ENCODE data around the gene CELF2. TPM values are rescaled to one million over a fixed set of nuclear protein-coding genes. Genes with fewer than 3 reads are reported as not detected.
A peak's percentile ranks its signal among the peaks of the same experiment; 100 is the strongest.

Gene CELF2
- total and polyA plus RNA-seq, 12 donors = 13.0 to 90.9 (median 80.9) TPM

DNA sequence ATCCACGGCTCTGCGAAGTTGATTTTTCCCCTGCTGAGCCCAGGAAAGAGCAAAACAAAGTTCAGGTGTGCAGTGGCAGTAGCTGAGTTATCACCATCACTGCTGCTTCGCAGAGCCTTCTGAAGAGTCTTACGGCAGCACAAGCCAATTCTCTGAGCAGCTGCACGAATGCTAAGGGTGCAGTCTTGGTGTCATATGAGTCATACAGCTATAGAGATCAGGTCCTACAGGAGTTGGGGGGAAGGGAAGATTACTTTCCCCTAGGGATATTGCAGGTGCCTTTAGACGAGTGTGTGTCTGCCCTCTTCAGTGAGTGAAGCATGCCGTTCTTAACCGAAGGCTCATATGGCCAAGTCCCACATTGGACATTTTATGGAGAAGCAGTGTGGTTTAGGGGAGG is 227.8 kb downstream of the CELF2 start:
- TF ChIP-seq, protein P1, sequence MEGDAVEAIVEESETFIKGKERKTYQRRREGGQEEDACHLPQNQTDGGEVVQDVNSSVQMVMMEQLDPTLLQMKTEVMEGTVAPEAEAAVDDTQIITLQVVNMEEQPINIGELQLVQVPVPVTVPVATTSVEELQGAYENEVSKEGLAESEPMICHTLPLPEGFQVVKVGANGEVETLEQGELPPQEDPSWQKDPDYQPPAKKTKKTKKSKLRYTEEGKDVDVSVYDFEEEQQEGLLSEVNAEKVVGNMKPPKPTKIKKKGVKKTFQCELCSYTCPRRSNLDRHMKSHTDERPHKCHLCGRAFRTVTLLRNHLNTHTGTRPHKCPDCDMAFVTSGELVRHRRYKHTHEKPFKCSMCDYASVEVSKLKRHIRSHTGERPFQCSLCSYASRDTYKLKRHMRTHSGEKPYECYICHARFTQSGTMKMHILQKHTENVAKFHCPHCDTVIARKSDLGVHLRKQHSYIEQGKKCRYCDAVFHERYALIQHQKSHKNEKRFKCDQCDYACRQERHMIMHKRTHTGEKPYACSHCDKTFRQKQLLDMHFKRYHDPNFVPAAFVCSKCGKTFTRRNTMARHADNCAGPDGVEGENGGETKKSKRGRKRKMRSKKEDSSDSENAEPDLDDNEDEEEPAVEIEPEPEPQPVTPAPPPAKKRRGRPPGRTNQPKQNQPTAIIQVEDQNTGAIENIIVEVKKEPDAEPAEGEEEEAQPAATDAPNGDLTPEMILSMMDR (IDR thresholded peaks at IDR 0.05) = no peak
- WGBS, 2 donors = 81 to 82% methylated on average over 8 of the region's 8 CpGs
- no peaks in the 10 kb centered on the region for H3K9me3 ChIP-seq
- DNase-seq = no peak
- H3K27ac ChIP-seq = no peak overlapping the region
- H3K27me3 ChIP-seq = no peaks in the 10 kb centered on the region
- H3K4me1 ChIP-seq = peaks cover 9 to 84% (median 49%) of the 10 kb centered on the region in 9 donors
- no peak for ATAC-seq
- no peak overlapping the region for H3K4me3 ChIP-seq
- intact Hi-C loops (cut with DNase I) = loop anchor here in 1 of 10 donors (5.0 kb wide), 1 partner anchor 78 kb away; no protein-coding TSS in a partner anchor
- H3K36me3 ChIP-seq = peaks cover 0 to 32% (median 4%) of the 10 kb centered on the region in 9 donors

DNA sequence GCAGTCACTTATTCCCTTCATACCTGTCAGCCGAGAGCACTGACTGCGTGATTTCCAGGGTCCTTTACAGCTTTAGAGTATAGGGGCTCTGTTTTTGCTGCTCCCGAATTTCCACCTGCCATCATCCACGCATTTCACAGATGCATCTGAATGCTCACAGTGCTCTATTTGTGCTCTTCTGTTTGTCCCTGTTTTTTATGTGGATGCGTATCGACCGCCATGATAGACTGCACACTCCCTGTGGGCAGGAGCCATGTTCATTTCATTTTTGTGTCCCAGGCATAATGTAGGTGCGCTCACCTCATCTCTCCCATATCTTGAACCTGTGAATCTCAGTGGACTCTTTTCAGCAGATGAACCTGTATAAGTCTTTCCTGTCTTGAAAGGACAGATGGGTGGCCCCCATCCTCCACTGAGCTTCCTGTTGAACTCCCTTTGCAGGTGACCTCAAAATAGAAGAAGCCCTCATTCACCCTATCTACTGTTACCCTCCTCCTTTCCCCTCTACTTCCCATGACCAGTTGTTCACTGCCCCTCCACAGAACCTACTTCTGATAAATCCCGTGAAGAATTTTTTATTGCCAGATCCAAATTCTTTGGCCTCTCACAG is 228.4 kb downstream of the CELF2 start:
- H3K4me3 ChIP-seq = no peak overlapping the region
- H3K36me3 ChIP-seq = peaks cover 0 to 38% (median 7%) of the 10 kb centered on the region in 9 donors
- TF ChIP-seq, protein P1 (IDR thresholded peaks at IDR 0.05) = no peak
- DNase-seq (no peak), ATAC-seq (no peak)
- H3K27me3 ChIP-seq = no peaks in the 10 kb centered on the region
- H3K27ac ChIP-seq = no peak overlapping the region
- 91 to 92% methylated on average over 9 of the region's 9 CpGs for WGBS, 2 donors
- intact Hi-C loops (cut with DNase I) = loop anchor here in 1 of 10 donors (5.0 kb wide), 1 partner anchor 79 kb away; no protein-coding TSS in a partner anchor
- H3K9me3 ChIP-seq = no peaks in the 10 kb centered on the region
- peaks cover 9 to 82% (median 44%) of the 10 kb centered on the region in 9 donors for H3K4me1 ChIP-seq

DNA sequence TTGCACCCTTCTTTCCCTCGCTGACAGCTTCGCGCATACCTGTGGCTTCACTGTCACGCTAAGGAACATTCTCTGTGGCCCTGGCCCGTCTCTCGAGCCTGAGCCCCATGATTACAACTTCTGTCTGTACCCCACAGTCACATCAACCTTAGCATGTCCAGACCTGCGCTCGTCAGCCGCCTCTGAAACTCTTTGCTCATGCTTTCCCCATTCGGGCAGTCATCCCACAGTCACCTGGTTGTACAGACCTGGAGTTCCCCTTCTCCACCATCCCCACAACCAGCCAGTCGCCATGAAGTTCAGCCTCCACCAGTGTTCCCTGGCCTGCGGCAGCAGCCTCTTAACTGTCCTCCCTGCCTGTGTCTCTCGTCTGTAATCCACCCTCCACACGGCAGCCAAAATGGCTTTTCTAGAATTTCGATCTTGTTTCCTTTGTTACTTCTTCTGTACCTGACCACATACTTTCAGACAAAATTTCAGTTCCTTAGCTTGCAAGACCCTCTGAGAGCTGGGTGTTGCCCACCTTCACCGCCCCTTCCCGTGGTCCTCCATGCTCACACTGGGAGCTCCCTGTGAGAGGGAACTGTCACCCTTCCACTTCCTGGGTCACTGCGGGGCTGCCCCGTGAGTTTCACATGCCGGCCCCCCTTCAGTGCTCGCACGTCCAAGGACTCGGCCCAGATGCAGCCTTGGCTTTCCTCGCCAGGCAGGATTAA is 229.2 kb downstream of the CELF2 start:
- no peak overlapping the region for H3K4me3 ChIP-seq
- no peaks in the 10 kb centered on the region for H3K27me3 ChIP-seq
- intact Hi-C loops (cut with DNase I) = loop anchor here in 1 of 10 donors (5.0 kb wide), 1 partner anchor 80 kb away; no protein-coding TSS in a partner anchor
- TF ChIP-seq, protein P1 (IDR thresholded peaks at IDR 0.05) = no peak
- ATAC-seq = no peak
- no peak overlapping the region for H3K27ac ChIP-seq
- no peak for DNase-seq
- H3K9me3 ChIP-seq = no peaks in the 10 kb centered on the region
- 95% methylated on average over 24 of the region's 24 CpGs for WGBS, 2 donors
- peaks cover 9 to 79% (median 44%) of the 10 kb centered on the region in 9 donors for H3K4me1 ChIP-seq
- H3K36me3 ChIP-seq = peaks cover 0 to 46% (median 7%) of the 10 kb centered on the region in 9 donors

DNA sequence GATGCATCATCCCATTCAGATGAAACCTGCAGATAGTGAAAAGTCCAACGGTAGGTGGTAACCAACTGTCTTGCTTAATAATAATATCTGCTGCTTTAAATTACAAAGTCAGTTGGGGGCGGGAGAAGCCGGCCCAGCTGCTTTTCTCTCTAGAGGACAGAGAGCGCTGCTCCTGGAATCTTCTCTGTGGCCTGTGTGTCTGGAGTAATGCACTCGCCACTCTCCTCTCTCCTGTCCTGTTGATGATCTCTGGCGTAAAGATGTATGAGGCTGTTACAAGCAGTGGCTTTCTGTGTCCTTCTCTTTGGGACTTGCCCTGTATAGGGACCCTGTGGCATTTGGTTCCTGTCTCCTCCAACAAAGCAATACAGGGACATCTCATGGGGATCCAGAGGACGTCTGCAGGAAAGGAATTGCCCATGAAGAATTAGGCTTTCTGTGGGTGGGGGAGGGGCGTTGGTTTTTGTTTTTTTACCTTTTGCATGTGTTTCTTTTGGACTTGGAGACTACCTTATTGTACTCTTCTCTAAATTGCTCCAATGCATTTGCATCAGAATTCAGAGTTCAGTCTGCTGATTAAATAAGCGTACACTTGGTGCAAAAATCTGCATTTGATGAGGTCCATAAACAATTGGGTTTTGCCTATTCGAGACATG is 231.6 kb downstream of the CELF2 start:
- H3K27me3 ChIP-seq = no peaks in the 10 kb centered on the region
- no peak overlapping the region for H3K4me3 ChIP-seq
- H3K4me1 ChIP-seq = peaks cover 0 to 72% (median 24%) of the 10 kb centered on the region in 9 donors
- H3K27ac ChIP-seq = peak overlapping the region in 2 of 10 donors; percentile 11 to 28
- WGBS, 2 donors = 35 to 47% methylated on average over 10 of the region's 10 CpGs
- H3K9me3 ChIP-seq = no peaks in the 10 kb centered on the region
- intact Hi-C loops (cut with DNase I) = loop anchor here in 1 of 10 donors (5.0 kb wide), 1 partner anchor 82 kb away; no protein-coding TSS in a partner anchor
- H3K36me3 ChIP-seq = peaks cover 0 to 69% (median 7%) of the 10 kb centered on the region in 9 donors
- DNase-seq (no peak), ATAC-seq (peak in 4 of 8 donors; percentile 29 to 43 (median 35))
- TF ChIP-seq, protein P1 (IDR thresholded peaks at IDR 0.05) = no peak
